Keratinocyte (primary cell): ENCODE measurements around the gene HECA. TPM values are rescaled to one million over a fixed set of nuclear protein-coding genes. Genes with fewer than 3 reads are reported as not detected.

ENCODE experiments used
- DNase-seq: peaks from one replicate; pipeline ENCODE4 v3.0.0-alpha.2; 2011; ENCODE audit warnings: low read depth, missing footprints, low spot score
- FAIRE-seq: peaks from 2 replicates; lab custom pipeline; 2011; peaks lifted over from hg19 to GRCh38; lab: Jason Lieb, UNC
- H2AFZ ChIP-seq: 2 replicates; pipeline ENCODE4 v1.6.0; 2012; ENCODE audit warnings: low read length, control low read depth, inconsistent platforms; ENCODE audit not compliant: control insufficient read depth
- H3K27ac ChIP-seq: 2 replicates; pipeline ENCODE4 v1.5.1; 2011; ENCODE audit warnings: low read length; ENCODE audit not compliant: control insufficient read depth, insufficient read depth
- H3K27me3 ChIP-seq: 3 replicates; pipeline ENCODE4 v1.6.0; 2011; ENCODE audit warnings: low read length; ENCODE audit not compliant: control insufficient read depth, insufficient read depth; ENCODE audit errors: extremely low read depth
- H3K36me3 ChIP-seq, 2 experiments: 2 replicates in 1 of 2; 3 replicates in 1 of 2; pipeline ENCODE4 v1.5.1; 2011; ENCODE audit warnings: low read length in 2 of 2, mild to moderate bottlenecking in 1 of 2; ENCODE audit not compliant: control insufficient read depth in 2 of 2, insufficient read depth in 2 of 2; ENCODE audit errors: extremely low read depth in 1 of 2
- H3K4me1 ChIP-seq: 3 replicates; pipeline ENCODE4 v1.5.1; 2011; ENCODE audit warnings: low read length; ENCODE audit not compliant: control insufficient read depth, insufficient read depth; ENCODE audit errors: extremely low read depth
- H3K4me2 ChIP-seq: 3 replicates; pipeline ENCODE4 v1.6.0; 2011; ENCODE audit warnings: low read depth, low read length; ENCODE audit not compliant: control insufficient read depth, insufficient read depth; ENCODE audit errors: extremely low read depth
- H3K4me3 ChIP-seq, 3 experiments: fragments of 200-600 bp in 1 of 3; sonication (generic) in 1 of 3; 2 replicates in 2 of 3; 3 replicates in 1 of 3; pipeline ENCODE4 v1.5.1; 2011 to 2016; ENCODE audit warnings: low read length in 3 of 3, mild to moderate bottlenecking in 3 of 3, control low read depth in 2 of 3, inconsistent platforms in 1 of 3, low read depth in 1 of 3, mixed read lengths in 1 of 3, mixed run types in 1 of 3, moderate library complexity in 1 of 3; ENCODE audit not compliant: control insufficient read depth in 2 of 3, insufficient read depth in 2 of 3; ENCODE audit errors: extremely low read depth in 1 of 3
- H3K79me2 ChIP-seq: 2 replicates; pipeline ENCODE4 v1.6.0; 2012; ENCODE audit warnings: low read length; ENCODE audit not compliant: control insufficient read depth, insufficient read depth
- H3K9ac ChIP-seq: 3 replicates; pipeline ENCODE4 v1.6.0; 2011; ENCODE audit warnings: low read length; ENCODE audit not compliant: control insufficient read depth, insufficient read depth; ENCODE audit errors: extremely low read depth
- H3K9me1 ChIP-seq: 3 replicates; pipeline ENCODE4 v1.6.0; 2011; ENCODE audit warnings: low read length; ENCODE audit not compliant: control insufficient read depth, insufficient read depth; ENCODE audit errors: extremely low read depth
- H3K9me3 ChIP-seq: 2 replicates; pipeline ENCODE4 v1.5.1; 2012; ENCODE audit warnings: low read depth, low read length; ENCODE audit not compliant: control insufficient read depth
- H4K20me1 ChIP-seq: 3 replicates; pipeline ENCODE4 v1.6.0; 2011; ENCODE audit warnings: low read length; ENCODE audit not compliant: control insufficient read depth, insufficient read depth; ENCODE audit errors: extremely low read depth
- CTCF ChIP-seq, 3 experiments: IDR thresholded peaks in 1 of 3; conservative IDR thresholded peaks in 1 of 3; optimal IDR thresholded peaks in 1 of 3; 2 replicates in 2 of 3; 3 replicates in 1 of 3; pipeline versions ENCODE3 to v1.5.1; 2011; ENCODE audit warnings: low read length in 3 of 3, mild to moderate bottlenecking in 3 of 3, moderate library complexity in 2 of 3, control low read depth in 1 of 3, inconsistent platforms in 1 of 3; ENCODE audit not compliant: insufficient read depth in 2 of 3; ENCODE audit errors: extremely low read depth in 1 of 3
- EZH2 ChIP-seq: IDR thresholded peaks from one replicate; pipeline ENCODE4 v1.6.1; 2012; ENCODE audit warnings: inconsistent platforms, mild to moderate bottlenecking, low read length, moderate library complexity
- dilution Hi-C: fragments of 300-500 bp; cut with MboI; formaldehyde crosslinking; loops from one replicate; pipeline ENCODE4 v1.7.0; 2020; ENCODE audit warnings: low sequenced_read_pairs; ENCODE audit not compliant: extremely low pct_ligation_motif_present
- polyA minus RNA-seq, 3 experiments: library from RNA; depleted of rRNA, polyadenylated mRNA; stranded (reverse); fragments of >200 nt; gene quantifications; 1 replicate in 1 of 3; 2 replicates in 1 of 3; 3 replicates in 1 of 3; pipeline ENCODE4 v1.2.3, GENCODE V29; 2011
- polyA plus RNA-seq, 5 experiments: library from polyadenylated mRNA; depleted of rRNA in 3 of 5; stranded (reverse) in 3 of 5; stranded (forward) in 1 of 5; unstranded in 1 of 5; fragments of >200 nt; gene quantifications; 1 replicate in 1 of 5; 2 replicates in 3 of 5; 3 replicates in 1 of 5; pipeline versions ENCODE4 v1.2.1 to v1.2.3, GENCODE V29; 2011 to 2012; ENCODE audit warnings: missing spikeins in 2 of 5, low read depth in 1 of 5, low replicate concordance in 1 of 5

Gene HECA, protein sequence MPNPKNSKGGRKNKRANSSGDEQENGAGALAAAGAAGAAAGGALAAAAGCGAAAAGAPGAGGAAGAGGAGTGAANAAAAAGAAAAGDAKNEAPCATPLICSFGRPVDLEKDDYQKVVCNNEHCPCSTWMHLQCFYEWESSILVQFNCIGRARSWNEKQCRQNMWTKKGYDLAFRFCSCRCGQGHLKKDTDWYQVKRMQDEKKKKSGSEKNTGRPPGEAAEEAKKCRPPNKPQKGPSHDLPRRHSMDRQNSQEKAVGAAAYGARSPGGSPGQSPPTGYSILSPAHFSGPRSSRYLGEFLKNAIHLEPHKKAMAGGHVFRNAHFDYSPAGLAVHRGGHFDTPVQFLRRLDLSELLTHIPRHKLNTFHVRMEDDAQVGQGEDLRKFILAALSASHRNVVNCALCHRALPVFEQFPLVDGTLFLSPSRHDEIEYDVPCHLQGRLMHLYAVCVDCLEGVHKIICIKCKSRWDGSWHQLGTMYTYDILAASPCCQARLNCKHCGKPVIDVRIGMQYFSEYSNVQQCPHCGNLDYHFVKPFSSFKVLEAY
- polyA plus RNA-seq: 7.7 to 12.3 TPM (median 9.2 TPM) in 3 replicates
- 15.9 TPM for polyA plus RNA-seq (2011; ENCODE audit: low read depth)
- polyA plus RNA-seq (2011; cell fraction: cytosol; rRNA removed): 8.4 and 11.9 TPM in 2 replicates
- 8.1 and 11.3 TPM in 2 replicates for polyA plus RNA-seq (2011; cell fraction: nucleus; rRNA removed)
- polyA plus RNA-seq (2012; ENCODE audit: low replicate concordance): 7.6 and 24.8 TPM in 2 replicates
- polyA minus RNA-seq: 7.8 to 18.1 TPM (median 16.3 TPM) in 3 replicates
- polyA minus RNA-seq (2011; cell fraction: cytosol; rRNA and poly(A)+ RNA removed): 16.5 TPM
- 9.0 and 13.6 TPM in 2 replicates for polyA minus RNA-seq (2011; cell fraction: nucleus; rRNA and poly(A)+ RNA removed)

DNA sequence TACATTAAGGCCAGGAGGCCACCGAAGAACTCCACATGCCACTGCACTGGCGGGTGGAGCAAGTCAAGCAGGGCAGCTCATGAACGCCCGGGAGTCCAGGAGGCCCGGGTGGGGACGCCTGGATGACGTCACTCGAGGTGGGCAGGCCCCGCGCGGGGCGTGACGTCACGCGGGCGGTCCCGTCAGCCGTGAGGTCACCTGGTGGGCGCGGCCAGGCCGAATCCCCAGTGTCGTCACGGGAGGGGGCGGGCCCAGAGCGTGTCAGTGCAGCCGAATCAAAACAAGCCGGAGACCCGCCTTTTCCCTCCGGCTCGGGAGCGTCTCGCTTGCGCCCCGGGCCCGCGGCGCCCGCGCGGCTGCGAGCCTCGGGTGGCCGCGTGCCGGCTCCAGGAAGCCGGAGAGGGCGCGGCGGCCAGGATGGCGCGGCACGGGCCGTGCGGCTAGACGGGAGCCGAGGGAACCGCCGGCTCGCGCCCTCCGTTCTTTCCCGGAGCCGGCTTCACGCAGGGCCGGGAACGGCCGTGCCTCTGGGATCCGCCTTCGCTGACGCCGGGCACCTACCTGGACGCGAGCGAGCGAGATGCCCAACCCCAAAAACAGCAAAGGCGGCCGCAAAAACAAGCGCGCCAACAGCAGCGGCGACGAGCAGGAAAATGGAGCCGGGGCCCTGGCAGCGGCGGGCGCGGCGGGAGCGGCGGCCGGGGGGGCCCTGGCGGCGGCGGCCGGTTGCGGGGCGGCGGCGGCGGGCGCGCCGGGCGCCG lies at the start of gene HECA:
Gene HECA, plus strand, starts transcription at position 264 of the 761 bp plus-strand sequence. Its CDS starts 317 bp downstream, at position 581.
- dilution Hi-C loops: no loop called here
- Histone ChIP-seq H3K9me3 (no peaks in the 10 kb centered on the region), H3K4me2 (peak within 1 kb of the TSS; percentile 82), H2AFZ (peak within 1 kb of the TSS; percentile 83), H3K4me1 (peaks cover 32% of the 10 kb centered on the region), H3K9me1 (no peaks in the 10 kb centered on the region), H3K36me3 (peaks cover 0 to 3% of the 10 kb centered on the region in 2 experiments), H3K4me3 (peak within 1 kb of the TSS; percentile 68 to 81 (median 78)), H3K9ac (peak within 1 kb of the TSS; percentile 91), H3K79me2 (peaks cover 25% of the 10 kb centered on the region), H3K27me3 (no peaks in the 10 kb centered on the region), H3K27ac (peak within 1 kb of the TSS; percentile 88), H4K20me1 (no peaks in the 10 kb centered on the region)
- DNase-seq (peak; percentile 64), FAIRE-seq (no peak)
- no peak for TF ChIP-seq CTCF (optimal IDR thresholded peaks at IDR 0.05 in 1 of 3, IDR thresholded peaks at IDR 0.05 in 1 of 3, conservative IDR thresholded peaks at IDR 0.05 in 1 of 3; ENCODE audit: extremely low read depth in 1 of 3, insufficient read depth in 2 of 3, low read length in 3 of 3)
- TF ChIP-seq EZH2: no peak

- no peak overlapping the region for H3K9ac ChIP-seq
- no peaks in the 10 kb centered on the region for H3K4me1 ChIP-seq
- no peaks in the 10 kb centered on the region for H3K36me3 ChIP-seq
- no peaks in the 10 kb centered on the region for H4K20me1 ChIP-seq
- no peak overlapping the region for H3K27ac ChIP-seq
- no peak overlapping the region for H3K4me2 ChIP-seq
- no peak for FAIRE-seq
- H3K9me3 ChIP-seq: no peaks in the 10 kb centered on the region
- H3K79me2 ChIP-seq: no peaks in the 10 kb centered on the region
- TF ChIP-seq EZH2 (no peak), CTCF (optimal IDR thresholded peaks at IDR 0.05 in 1 of 3, IDR thresholded peaks at IDR 0.05 in 1 of 3, conservative IDR thresholded peaks at IDR 0.05 in 1 of 3; ENCODE audit: extremely low read depth in 1 of 3, insufficient read depth in 2 of 3, low read length in 3 of 3) (no peak)
- H2AFZ ChIP-seq: no peak overlapping the region
- dilution Hi-C loops: no loop called here
- no peaks in the 10 kb centered on the region for H3K9me1 ChIP-seq
- no peaks in the 10 kb centered on the region for H3K27me3 ChIP-seq
- no peak for DNase-seq
- H3K4me3 ChIP-seq: no peak overlapping the region
Measured at GRCh38 chr6:139091826-139092225, 43.1 kb upstream of the HECA start.
